HG02623 (cell line): ENCODE results near the gene RTL5.

Experiments
- ATAC-seq: cut with Tn5 transposase; IDR thresholded peaks from one replicate; pipeline ENCODE4 v1.9.1; 2021; ENCODE audit warnings: moderate library complexity; ENCODE audit not compliant: unreplicated experiment

RTL5 gene

DNA sequence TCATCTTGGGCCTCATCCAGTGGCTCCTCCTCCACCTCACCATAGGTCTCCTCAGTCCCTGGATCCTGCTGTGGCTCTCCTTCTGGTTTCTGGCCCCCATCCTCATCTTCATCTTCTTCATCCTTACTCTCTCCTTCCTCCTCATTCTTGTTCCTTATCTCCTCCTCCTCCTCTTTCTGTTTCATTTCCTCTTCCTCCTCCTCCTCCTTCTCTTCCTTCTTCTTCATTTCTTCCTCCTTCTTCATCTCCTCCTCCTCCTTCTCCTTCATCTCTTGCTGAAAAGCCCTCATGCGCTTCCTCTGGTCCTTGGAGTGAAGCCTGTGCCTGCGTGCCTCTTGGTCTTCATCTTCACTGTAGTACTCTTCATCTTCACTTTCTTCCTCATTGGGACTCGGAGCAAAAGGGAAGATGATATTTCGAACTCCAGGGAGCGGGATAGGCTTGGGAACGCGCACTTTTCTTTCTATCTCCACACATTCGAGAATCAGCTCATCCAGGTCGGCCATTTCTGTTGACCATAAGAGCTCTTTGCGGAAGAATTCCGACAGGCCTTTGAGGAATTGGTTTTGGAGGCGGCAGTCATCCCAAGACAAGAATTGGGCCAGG is 1.5 kb downstream of the RTL5 start:
- no peak for ATAC-seq

DNA sequence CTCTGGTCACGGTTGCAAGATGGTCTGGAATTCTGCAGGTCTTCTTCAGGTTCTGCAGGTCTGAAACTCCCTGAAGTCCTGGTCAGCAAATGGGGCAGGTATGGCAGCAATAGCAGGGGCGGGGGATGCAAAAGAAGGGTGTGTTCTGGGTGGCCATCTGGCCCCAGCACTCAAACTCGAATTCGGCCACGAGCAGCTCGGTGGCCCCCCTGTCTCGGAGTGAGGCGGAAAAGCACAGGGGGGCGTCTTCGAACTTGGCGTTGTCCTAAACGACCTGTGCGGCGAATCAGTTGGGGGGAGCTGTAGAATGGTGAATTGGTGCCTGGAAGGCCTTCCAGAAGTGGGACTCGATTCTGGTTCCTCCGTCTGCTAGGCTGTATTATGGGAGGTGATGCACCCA is 2.1 kb downstream of the RTL5 start:
- no peak for ATAC-seq

DNA sequence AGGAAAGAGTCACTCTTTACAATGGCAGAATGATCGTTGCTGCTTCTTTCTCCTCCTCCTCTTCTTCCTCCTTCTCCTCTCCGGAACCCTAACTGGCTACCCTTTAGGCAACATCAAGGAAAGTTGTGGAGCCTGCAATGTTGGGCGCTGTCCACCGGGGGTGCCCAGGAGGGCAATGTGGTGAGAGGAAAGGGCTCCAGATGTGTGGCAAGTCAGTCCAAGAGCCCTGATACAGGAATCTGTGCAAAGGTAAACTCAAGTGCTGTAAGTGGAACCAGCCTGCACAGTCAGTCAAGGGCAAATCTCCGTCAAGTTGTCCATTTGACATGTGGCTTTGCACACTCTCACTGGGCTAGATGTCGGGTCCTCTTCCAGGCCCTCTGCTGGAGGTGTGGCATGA is 2.8 kb downstream of the RTL5 start:
- ATAC-seq: no peak

DNA sequence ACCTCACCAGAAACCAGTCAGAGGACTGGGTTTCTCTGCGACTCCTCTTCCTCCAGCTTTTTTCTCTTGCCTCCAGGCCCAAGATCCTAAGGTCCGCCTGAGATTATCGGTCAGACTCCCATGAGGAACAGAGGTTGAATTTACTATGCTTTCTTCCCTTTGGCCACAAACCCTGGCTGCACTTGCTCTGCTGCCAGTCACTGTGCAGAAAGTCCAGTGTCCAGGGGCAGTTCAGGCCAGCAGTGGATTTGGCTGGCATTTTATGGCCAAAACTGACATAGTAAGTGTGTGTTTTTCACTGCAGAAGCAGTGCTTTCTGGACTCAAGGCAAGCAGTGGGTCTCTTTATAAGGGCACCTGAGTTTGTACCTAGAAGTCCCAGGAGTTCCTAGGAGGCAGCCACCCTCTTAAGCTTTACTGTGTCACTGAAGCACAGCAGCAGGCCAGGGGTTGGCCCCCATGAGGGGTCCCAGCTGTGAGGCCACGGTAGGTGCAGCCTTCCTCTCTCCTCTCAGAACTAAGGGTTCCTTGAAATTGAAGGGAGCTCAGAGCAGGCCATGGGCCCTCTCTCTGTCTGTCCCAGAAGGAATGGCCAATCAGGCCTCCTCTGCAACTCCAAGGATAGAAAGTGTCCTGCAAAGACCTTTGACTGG is 3.4 kb downstream of the RTL5 start:
- no peak for ATAC-seq

DNA sequence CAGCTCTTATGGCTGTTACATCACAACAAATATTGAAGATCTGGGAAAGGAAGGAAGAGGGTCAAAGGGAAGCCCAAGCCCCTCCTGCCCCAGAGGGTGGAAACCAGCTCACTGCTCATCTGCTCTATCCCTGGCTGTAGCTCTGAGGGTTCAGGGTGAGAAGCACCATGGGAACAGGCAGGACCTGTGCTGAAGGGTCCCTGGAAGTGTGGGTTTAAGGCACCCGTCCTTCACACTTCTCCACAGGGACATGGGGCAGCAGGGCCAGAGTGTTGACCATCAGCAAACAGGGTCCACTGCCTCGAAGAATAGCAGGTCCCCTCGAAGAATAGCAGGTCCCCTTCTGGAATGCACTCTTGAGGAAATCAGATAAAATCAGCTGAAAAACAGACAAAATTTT is 4.4 kb downstream of the RTL5 start:
- no peak for ATAC-seq

DNA sequence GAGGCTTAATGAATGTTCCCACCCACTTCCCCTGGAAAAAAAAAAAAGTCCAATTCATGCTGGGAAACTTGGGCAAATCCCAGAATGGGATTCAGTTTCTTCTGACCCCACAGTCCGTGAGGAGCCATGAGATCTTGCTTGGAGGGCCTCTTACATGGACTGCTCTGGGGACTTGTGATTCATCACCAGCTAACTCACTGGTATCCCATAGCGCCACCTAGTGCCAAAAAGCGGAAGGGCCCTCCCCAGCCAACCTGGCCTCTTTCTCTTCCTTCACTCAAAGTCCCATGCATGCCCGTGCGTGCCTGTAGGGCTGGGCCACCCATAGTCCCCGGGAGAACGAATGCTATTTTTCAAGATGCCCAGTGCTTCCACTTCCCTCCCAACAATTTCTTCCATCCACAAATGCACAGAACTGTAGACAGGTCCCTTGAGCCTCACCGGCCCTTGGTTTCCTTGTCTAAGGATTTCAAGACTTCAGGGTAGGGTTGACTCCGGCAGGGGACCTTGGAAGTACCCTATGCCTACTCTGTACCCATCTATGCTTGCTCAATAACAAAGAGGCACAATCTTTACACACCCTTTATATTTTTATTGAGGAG is 5.1 kb downstream of the RTL5 start:
- ATAC-seq: peak; percentile 74

DNA sequence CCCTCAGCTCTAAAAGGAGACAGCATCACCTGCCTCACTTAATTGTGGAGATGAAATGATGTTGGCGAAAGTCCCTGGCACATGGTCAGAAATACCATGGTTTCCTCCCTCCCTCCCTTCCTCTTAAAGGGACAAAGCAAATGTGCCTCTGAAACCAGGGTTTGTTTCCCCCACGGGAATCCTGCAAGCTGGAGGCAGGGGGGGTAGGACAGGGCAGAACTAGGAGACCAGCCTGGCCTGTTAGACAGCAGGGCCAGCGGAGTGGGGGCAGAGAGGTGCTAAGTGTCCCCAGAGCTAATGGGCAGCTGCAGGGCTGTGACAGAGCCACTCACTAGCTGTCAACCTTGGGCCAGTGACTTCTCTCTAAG is 5.7 kb downstream of the RTL5 start:
- ATAC-seq: no peak

DNA sequence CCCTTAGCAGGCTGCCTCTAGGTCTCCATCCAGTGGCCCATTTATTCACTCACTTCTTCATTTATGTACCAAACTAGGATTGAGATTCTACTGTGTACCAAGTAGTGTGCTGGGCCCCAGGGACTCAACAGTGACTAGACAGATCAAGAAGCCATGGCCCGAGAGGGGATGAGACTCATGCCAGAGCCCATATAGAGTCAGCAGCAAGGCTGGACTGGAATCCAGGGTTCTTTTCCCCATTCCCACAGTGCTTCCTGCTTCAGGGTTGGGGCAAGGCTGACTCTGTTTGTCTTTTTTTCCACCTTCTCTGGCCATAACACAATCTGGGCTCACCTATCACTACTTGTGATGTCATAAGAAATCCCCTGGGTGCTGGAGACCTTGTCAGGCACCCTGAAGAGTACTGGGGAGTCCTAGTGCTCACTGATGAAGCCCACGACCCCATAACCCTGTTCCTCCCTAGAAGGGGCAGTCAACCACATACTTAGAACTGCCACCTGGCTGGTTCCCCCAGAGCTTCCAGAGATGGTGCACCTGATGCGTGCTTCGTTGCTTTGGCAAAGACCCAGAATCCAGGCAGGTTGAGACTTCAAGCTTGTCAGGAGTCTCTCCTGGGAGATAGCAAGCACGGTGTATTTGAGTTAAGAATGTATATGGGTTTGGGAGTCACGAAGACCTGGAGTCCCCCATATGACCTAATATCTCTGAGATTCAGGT is 6.2 kb downstream of the RTL5 start:
- ATAC-seq: no peak

DNA sequence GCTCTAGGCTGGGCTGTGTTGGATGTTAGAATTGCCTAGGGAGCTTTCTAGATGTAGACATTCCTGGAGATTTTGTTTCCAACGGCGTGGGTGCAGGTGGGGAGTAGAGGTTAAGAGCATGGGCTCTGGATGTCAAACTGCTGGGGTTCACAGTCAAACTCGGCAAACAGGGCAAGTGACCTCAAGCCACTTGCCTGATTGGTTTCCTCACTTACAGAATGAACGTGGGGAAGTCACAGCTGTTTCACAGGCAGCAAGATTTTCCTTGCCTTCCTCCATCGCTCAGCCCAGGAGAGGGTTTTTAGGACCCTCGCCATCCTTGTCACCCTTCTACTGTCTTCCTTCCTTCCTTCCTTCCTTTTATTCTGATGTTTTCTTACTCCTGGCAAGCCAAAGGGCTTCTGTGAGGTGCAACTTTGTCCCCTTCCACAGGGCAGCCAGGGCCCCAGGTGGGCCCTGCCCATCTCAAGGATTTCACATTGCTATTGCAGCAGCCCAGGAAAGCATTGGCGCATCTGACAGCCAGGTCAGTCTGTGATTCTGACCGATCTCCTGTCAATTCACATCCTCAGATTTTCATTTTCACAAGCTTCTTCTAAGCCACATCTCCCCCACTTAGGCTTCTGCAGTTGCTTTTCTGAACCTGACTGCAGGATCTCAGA is 7.0 kb downstream of the RTL5 start:
- ATAC-seq: no peak

DNA sequence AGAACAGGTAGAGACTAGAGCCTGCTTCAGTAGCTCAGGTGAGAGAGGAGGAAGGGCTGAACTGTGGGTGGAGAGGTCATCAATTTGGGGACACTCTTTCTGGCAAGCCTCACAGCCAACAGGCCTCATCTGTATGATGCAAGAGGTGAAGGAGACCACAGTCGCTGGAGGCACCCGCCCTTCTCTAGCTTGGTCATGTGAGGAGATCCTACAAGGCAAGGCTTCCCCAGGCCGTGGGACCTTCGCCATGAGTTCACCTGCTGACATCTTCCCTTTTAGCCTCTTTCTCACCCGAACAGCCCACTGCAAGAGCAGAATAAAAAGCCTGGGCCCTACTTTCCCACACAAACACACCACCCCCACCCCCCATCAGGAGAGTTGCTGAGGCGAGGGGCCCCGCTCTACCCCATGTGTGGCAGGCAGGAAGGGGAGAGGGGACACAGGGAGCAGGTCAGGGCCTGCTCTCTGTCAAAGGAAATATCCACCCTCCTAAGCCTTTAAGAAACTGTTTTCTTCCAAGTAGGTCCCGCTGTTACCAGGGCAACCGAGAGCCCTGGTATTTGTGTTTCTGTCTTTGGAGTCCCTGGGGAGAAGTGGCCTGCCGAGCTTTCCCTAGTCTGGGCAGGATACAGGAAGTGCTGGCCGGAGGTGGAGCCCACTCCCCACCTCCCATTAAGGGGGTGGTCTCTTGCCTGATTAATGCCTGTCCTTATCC is 8.1 kb downstream of the RTL5 start:
- ATAC-seq: no peak

DNA sequence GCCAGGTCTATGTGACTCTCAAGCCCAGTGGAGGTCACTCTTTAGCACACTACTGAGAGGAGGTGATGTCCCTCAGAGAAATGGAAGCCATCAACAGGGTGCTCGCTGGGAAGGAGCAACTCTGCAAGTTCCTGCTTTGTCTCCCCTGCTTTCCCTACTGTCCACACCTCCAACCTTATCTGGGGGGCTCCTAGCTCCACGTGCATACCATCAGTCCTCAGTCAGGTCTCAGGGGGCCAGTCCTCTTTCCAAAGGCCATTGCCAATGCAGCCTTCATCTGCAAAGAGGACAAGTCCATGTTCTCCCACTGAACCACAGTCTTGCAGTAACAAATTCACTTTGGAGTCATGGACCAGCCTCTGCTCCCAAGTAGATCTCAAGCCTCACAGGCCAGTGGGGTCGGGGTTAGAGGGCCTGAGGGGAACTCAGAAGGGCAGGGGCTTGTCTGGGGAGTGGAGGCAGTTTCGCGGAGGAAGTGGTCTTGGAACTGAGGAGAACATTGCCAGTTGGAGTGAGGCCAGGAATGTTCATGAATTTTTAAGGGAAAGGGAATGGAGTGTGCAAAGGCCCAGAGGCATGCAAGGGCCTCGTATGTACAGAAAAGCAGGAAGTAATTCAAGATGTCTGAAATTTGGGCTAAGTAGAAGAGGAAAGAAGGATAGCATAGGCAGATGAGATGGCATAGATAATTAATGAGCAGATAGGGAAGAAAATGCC is 8.9 kb downstream of the RTL5 start:
- ATAC-seq: no peak

DNA sequence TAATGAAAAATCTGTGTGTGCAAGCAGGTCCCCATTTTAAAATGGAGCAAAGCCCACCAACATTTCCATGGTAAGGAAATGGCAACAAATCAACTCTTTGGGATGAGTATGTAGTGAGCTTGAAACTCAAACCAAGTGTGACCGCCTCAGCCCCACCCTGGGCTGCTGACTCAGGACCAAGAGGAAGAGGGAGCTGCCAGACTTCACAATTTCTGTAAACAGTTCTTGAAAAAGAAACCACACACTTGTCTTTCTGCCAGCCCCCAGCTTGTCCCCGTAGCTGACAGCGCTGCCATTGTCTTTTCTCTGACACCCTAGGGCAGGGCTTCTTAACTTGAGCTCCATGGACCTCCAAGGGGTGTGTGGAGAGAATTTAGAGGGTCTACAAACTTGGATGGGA is 10.3 kb downstream of the RTL5 start:
- ATAC-seq: no peak

DNA sequence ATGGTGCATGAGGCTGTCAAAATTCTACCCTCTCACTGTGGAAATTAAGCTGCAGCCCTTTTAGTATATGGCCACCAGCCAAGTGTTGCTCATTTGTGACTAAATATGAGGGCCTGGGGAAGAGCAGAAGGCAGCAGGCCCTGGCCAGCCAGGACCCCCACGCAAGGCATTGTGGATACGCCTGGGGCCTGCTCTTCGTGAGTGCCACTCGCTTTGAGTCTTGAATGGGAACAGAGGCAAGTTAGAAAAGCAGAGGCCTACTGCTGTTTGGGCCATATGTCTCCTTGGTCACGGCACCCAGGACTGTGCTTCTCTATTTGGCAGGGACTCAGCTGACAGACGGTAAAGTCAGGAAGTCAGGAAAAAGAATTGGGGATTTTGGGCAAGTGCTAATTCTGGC is 10.9 kb downstream of the RTL5 start:
- ATAC-seq: no peak

DNA sequence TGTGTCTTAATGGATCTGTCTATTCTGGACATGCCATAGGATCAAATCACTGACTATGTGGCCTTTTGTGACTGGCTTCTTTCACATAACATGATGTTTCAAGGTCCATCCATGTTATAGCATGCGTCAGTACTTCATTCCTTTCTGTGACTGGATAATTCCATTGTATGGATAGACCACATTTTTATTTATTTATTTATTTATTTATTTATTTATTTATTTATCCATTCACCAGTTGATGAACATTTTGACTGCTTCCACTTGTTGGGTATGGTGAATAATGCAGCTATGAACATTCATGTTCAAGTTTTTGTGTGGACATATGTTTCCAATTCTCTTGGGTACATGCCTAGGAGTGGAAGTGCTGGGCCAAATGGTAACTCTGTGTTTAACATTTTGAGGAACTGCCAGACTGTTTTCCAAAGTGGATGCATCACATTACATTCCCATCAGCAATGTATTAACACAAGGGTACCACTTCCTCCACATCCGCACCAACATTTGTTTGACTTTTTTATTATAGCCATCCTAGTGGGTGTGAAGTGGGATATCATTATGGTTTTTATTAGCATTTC is 14.0 kb downstream of the RTL5 start:
- no peak for ATAC-seq

DNA sequence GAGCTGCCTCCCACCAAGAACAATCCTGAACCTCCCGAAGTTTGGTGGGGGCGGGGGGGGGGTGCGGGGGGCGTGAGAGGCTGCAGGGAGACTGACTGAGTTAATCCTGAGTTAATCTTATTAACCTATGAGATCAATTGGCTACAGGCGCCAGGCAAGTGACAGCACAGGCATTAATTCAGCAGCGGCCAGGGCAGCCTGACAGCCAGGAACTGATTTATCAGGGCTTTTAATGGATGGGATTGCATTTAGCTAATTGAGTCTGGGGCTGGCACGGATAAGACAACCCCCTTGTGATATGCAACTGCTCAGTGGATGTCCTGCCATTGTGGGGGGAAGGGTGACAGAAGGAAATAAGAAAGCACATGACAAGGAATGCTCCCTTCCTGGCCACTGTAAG is 16.3 kb downstream of the RTL5 start:
- no peak for ATAC-seq

DNA sequence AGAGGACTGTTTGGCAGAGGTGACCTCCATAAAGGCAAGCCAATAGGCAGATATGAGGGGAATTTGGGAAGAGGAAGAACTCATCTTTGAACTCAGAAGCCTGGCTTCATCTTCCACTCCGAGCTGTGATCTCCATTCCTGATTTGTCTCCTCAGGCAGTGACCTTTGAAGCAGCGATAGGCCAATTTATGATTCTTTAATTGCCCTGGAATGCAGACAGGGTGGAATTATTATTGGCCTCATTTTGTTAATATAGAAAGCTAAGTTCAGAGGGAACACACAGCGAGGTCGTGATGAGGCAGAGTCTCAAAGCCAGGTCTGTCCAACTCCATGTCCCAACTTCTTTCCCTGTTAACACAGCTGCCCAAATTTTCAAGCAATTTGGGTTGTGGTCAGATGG is 16.9 kb downstream of the RTL5 start:
- no peak for ATAC-seq

DNA sequence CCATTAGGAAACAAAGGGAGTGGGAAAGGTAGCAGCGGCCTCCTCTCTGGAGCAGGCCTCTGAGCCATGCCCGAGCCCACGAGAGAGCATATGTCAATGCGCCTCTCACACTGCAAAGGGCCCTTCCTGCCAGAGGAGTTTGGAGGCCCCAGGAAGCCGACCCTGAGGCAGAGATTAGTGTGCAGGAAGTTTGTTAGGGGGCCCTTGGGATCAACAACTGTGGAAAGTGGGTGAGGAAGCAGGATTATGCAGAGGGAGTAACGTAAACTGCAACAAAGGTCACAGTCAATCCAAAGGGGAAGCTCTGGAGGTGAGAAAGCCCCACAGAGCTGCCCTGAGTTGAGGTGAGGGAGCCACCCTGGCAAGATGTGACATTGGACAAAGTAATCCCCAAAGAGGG is 17.4 kb downstream of the RTL5 start:
- ATAC-seq: no peak

DNA sequence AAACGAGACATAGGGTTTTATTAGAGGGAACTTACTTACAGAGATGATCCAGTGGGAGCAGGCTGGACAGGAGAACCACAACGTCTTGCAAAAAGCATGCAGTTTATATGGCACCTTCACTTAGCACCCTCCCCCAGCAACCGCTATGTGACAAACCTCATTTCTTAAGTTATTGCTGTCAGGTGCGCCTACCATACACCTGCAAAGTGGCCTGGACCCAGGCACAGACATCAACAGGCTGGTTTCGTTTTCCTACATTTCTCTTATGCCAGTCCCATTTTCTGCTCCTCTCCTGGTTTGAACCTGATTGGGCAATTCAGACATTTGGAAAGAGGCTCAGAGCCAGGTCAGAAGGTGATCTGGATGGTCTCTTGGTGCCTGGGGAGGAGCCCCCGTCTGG is 18.3 kb downstream of the RTL5 start:
- ATAC-seq: no peak

DNA sequence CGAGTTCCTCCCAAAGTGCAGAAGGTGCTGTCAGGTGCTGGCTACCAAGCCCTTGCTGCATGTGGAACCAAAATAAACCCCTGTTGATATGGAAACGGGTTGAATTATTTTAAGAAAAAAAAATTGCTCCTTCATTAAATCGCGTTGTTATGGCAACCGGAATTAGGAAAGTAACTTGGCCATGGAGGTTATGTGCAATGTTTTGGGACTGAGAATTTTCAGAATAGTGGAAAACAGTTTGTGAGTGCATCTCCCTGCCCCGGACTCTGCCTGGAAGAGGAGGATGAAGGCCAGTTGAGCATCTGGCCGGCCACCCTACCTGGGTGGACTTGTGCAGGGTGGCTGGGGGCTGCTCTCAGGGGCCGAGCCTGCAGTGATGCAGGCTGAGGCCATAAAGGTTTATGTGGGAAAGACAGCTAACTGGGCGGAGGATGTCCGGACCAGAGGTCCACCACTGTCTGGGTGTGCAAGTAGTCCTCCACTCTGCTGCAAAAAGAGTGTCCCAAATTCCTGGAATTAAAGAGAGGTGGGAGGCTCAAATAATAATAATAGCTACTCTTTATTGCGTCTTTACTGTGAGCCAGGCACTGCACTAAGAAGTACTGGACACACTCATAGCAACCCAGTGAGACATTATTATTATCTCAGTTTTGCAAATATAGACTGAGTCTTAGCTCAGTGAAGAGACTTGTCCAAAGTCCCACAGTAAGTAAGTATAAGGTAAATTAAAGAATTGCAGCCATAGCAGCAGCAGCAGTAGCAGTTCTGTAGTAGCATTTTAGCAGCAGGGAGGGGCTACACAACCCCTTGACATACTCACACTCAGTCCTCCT is 20.6 kb downstream of the RTL5 start:
- no peak for ATAC-seq
